Kidney (tissue), 14 donors: ENCODE measurements around the gene CLASP1. TPM values are rescaled to one million over a fixed set of nuclear protein-coding genes. Genes with fewer than 3 reads are reported as not detected.

Source experiments
- DNase-seq, 5 donors: peaks; one replicate each; pipeline ENCODE4 v3.0.0-alpha.2; 2013 to 2020
- FAIRE-seq: peaks from 2 replicates; lab custom pipeline; 2012; peaks lifted over from hg19 to GRCh38; lab: Jason Lieb, UNC
- H3K27ac ChIP-seq, 2 donors: one replicate each; pipeline ENCODE4 v1.7.0; 2013; ENCODE audit warnings: low read depth in 2 of 2, low read length in 2 of 2, inconsistent platforms in 1 of 2
- H3K27me3 ChIP-seq: one replicate; pipeline ENCODE4 v1.7.1; 2013; ENCODE audit warnings: low read length, inconsistent platforms; ENCODE audit not compliant: control insufficient read depth, insufficient read depth
- H3K36me3 ChIP-seq, 3 donors: one replicate each; pipeline versions ENCODE4 v1.7.0 to v1.7.1; 2013; ENCODE audit warnings: low read length in 3 of 3, control low read depth in 1 of 3, inconsistent platforms in 1 of 3; ENCODE audit not compliant: insufficient read depth in 3 of 3, control insufficient read depth in 2 of 3
- H3K4me1 ChIP-seq, 3 donors: one replicate each; pipeline versions ENCODE4 v1.7.0 to v1.7.1; 2013; ENCODE audit warnings: low read length in 3 of 3, inconsistent platforms in 1 of 3, low read depth in 1 of 3; ENCODE audit not compliant: control insufficient read depth in 2 of 3, insufficient read depth in 2 of 3
- H3K4me3 ChIP-seq, 3 donors: one replicate each; pipeline versions ENCODE4 v1.7.0 to v1.8.1; 2013; ENCODE audit warnings: low read length in 3 of 3, control low read depth in 1 of 3, inconsistent platforms in 1 of 3
- H3K9ac ChIP-seq, 3 donors: one replicate each; pipeline versions ENCODE4 v1.7.0 to v1.7.1; 2013; ENCODE audit warnings: low read length in 3 of 3, control low read depth in 1 of 3, inconsistent platforms in 1 of 3
- H3K9me3 ChIP-seq, 3 donors: one replicate each; pipeline versions ENCODE4 v1.7.0 to v1.7.1; 2013; ENCODE audit warnings: low read length in 3 of 3, control low read depth in 1 of 3, inconsistent platforms in 1 of 3; ENCODE audit not compliant: control insufficient read depth in 2 of 3, insufficient read depth in 1 of 3
- intact Hi-C: fragments of 100-400 bp; cut with DNase I; formaldehyde crosslinking; loops from one replicate; pipeline ENCODE4 v1.11.1; 2022
- polyA plus RNA-seq: library from polyadenylated mRNA; stranded (reverse); fragments of 350-450 nt; fragmentation: Illumina TruSeq; extraction: RNeasy Lipid Tissue Mini Kit (QIAGEN cat#74804); gene quantifications from one replicate; pipeline ENCODE4 v1.2.3, GENCODE V29; 2014; ENCODE audit warnings: low read depth, low replicate concordance; ENCODE audit not compliant: insufficient read depth
- total RNA-seq: library from RNA; stranded (reverse); fragmentation: NEBNext Ultra II Directional; extraction: Animal tissue kit (Norgen Biotek cat#: 25700); gene quantifications from one replicate; pipeline ENCODE4 v1.2.1, GENCODE V29; 2021
- TF ChIP-seq, protein P1 (sequence below): IDR thresholded peaks from 3 replicates; pipeline ENCODE4 v1.5.1; 2012; ENCODE audit warnings: mild to moderate bottlenecking, moderate library complexity, borderline replicate concordance; ENCODE audit not compliant: insufficient read depth; ENCODE audit errors: extremely low read depth
- donor health status: control.
- donor health status: control.
- donor health status: control.
- donor health status: control.
- donor health status: control.
- donor health status: DM: yes; HTN: yes; CAD: no.
- donor health status: Normal renal cell carcinoma (clear cell type).

Gene CLASP1
- total and polyA plus RNA-seq, 2 donors from 2014 or later: 6.8 to 71.5 TPM

DNA sequence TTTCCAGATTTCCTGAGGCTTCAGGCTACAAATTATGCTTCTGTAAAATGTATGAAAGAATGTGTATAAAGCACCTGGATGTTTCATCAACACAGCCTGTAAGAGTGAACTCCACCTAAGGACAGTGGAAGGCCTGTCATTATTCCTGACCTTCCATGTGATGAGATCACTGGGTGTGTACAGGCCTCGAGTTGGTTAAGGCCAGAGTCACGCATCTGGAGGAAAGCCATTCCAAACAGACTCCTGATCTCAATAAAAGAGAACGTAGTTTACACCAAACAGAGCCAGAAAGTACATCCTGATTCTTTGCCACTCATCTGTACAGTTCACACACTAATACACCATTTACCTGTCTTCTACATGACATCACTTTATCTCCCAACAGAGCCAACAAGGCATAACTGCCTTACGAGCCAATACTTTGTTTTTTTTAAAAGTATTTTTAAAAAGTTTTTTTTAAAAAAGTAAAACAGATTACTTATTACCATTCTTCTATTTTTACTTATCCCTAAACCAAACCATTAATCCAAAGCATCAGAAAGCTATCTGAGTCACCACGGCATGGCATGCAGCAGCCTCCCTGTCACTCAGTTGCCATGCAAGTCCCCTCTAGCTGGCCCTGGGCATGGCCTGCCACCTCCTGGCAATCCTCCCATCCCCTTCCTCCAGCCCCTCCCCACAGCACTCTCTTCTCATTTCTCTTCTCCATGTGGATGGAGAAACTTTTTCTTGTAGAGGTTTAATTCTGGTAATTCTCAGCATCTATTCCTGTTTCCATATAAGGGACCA is 285.4 kb downstream of the CLASP1 start:
- no peak overlapping the region for H3K4me3 ChIP-seq
- H3K9ac ChIP-seq: no peak overlapping the region
- H3K36me3 ChIP-seq: peaks cover 13 to 35% (median 33%) of the 10 kb centered on the region in 3 donors
- H3K27me3 ChIP-seq: no peaks in the 10 kb centered on the region
- FAIRE-seq (no peak), DNase-seq (no peak)
- TF ChIP-seq, protein P1, sequence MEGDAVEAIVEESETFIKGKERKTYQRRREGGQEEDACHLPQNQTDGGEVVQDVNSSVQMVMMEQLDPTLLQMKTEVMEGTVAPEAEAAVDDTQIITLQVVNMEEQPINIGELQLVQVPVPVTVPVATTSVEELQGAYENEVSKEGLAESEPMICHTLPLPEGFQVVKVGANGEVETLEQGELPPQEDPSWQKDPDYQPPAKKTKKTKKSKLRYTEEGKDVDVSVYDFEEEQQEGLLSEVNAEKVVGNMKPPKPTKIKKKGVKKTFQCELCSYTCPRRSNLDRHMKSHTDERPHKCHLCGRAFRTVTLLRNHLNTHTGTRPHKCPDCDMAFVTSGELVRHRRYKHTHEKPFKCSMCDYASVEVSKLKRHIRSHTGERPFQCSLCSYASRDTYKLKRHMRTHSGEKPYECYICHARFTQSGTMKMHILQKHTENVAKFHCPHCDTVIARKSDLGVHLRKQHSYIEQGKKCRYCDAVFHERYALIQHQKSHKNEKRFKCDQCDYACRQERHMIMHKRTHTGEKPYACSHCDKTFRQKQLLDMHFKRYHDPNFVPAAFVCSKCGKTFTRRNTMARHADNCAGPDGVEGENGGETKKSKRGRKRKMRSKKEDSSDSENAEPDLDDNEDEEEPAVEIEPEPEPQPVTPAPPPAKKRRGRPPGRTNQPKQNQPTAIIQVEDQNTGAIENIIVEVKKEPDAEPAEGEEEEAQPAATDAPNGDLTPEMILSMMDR: no peak
- intact Hi-C loops: no loop called here
- H3K27ac ChIP-seq: peak overlapping the region in 1 of 2 donors; percentile 8
- H3K9me3 ChIP-seq: no peaks in the 10 kb centered on the region
- peaks cover 0 to 13% (median 3%) of the 10 kb centered on the region in 3 donors for H3K4me1 ChIP-seq

DNA sequence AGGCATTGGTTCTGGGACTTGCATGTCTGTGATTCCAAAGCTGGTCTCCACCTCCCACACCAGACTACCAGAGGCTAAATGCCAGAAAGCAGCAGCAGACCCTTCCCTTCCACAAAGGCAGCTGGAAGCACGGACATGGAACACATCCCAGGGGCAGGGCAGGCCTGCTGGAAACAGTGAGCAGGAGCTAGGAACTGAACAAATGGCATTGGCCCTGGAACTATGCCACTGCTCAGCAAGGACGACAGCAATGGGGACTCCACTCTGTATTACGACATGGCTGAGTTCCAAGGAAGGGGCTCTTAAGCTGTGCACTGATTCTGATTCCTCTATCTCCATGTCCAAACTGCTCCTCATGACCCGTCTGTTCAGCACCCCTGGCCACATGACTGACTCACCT is 286.5 kb downstream of the CLASP1 start:
- H3K9ac ChIP-seq: no peak overlapping the region
- no peak overlapping the region for H3K27ac ChIP-seq
- peaks cover 13 to 35% (median 33%) of the 10 kb centered on the region in 3 donors for H3K36me3 ChIP-seq
- intact Hi-C loops: no loop called here
- FAIRE-seq: no peak
- H3K4me3 ChIP-seq: no peak overlapping the region
- peaks cover 0 to 13% (median 3%) of the 10 kb centered on the region in 3 donors for H3K4me1 ChIP-seq
- no peaks in the 10 kb centered on the region for H3K27me3 ChIP-seq
- H3K9me3 ChIP-seq: no peaks in the 10 kb centered on the region
- TF ChIP-seq, protein P1: no peak
- no peak for DNase-seq

DNA sequence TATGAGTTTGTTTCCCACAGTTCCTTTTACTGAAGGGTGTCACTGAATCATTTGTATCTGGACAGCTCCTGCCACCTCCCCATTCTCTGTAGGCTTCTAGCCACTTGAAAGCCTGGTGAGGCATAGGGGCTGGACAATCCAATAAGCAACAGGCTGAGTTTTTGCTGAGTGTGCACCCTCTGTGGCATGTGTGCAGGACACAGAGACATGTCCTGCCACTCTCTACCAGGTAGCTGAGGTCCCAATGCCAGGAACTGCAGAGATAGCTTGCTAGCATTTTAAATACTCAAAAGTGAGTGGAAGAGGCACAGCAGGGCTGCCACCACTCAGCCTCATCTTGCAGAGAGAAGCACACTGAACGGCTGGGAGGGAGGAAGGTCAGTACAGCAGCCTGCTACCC is 287.0 kb downstream of the CLASP1 start:
- H3K36me3 ChIP-seq: peaks cover 13 to 37% (median 31%) of the 10 kb centered on the region in 3 donors
- intact Hi-C loops: no loop called here
- no peaks in the 10 kb centered on the region for H3K9me3 ChIP-seq
- TF ChIP-seq, protein P1: no peak
- no peak for FAIRE-seq
- no peaks in the 10 kb centered on the region for H3K27me3 ChIP-seq
- no peak for DNase-seq
- no peak overlapping the region for H3K27ac ChIP-seq
- H3K9ac ChIP-seq: no peak overlapping the region
- H3K4me3 ChIP-seq: no peak overlapping the region
- peaks cover 0 to 13% (median 3%) of the 10 kb centered on the region in 3 donors for H3K4me1 ChIP-seq
